SKM-1 (cell line): Measurements from ENCODE around the gene A4GALT.
"Not testable (repeated sequence)": the region's sequence is repeated elsewhere in the genome, so short reads cannot be mapped to it uniquely, and the experiment has no call there.

Experiments
- DNase-seq: peaks from one replicate; lab custom pipeline; 2025; ENCODE audit not compliant: unreplicated experiment; lab: John Stamatoyannopoulos, UW

Gene A4GALT

DNA sequence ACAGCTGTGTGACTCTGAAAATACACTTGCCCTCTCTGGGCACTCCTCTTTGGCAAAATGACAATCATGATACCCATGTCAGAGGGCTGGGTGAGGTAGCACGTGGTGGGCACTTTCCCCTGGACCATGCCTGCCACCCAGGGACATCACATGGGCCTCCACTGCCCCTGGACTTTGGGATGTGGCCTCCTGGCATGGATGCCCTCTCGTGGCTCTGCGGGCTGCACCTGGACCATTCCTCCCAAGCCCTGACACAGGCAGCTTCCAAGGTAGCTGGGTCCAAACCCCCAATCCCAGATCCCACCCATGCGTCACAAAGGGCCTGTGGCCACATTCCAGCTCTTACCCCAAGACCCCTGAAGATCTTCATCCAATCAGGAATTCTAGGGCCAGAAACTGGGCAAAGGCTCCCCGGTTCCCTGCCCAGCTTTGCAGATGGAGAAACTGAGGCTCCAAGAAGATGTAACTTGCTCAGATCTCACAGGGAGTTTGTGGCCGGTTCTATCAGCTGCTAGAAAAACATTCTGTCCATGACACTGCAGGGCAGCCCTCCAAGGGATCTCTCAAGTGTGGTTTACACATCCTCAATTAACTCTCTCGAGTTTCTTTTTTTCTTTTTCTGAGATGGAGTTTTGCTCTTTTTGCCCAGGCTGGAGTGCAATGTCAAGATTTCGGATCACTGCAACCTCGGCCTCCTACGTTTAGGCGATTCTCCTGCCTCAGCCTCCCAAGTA is 36.0 kb downstream of the A4GALT start:
- no peak for DNase-seq

- DNase-seq = no peak
Measured at GRCh38 chr22:42683578-42684283, 36.9 kb downstream of the A4GALT start.

GRCh38 chr22:42682113-42682851 is 38.4 kb downstream of the A4GALT start:
- no peak for DNase-seq

DNA sequence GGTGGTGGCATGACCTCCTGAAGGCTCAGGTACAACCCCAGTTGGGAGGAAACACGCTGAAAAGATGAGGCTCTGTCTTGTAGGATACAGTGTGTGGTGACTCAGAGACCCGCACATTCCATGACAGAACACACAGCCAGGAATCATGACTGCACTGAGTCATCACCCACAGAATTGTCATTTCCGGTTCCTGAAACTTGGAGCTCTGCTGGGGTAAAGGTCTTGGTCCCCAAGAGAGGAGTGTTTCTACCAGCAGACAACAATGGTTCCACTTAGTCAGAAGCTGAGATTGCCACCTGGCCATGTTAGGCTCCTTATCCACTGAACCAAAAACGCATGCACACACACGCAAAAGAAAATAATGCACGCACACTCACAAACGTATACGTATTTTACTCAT is 40.0 kb downstream of the A4GALT start:
- peak; percentile 47 for DNase-seq

- DNase-seq = no peak
Measured at GRCh38 chr22:42679691-42680090, 41.0 kb downstream of the A4GALT start.

DNA sequence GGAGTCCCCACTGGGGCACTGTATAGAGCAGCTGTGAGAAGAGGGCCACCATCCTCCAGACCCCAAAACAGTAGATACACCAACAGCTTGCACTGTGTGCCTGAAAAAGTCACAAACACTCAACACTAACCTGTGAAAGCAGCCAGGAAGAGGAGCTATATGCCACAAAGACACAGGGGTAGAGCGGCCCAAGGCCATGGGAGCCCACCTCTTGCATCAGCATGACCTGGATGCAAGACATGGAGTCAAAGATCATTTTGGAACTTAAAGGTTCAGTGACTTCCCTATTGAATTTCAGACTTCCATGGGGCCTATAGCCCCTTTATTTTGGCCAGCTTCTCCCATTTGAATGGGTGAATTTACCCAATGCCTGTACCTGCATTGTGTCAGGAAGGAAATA is 41.8 kb downstream of the A4GALT start:
- no peak for DNase-seq

GRCh38 chr22:42677936-42678335 is 42.7 kb downstream of the A4GALT start:
- not testable (repeated sequence) for DNase-seq

- no peak for DNase-seq
Measured at GRCh38 chr22:42676059-42676607, 44.5 kb downstream of the A4GALT start.

DNA sequence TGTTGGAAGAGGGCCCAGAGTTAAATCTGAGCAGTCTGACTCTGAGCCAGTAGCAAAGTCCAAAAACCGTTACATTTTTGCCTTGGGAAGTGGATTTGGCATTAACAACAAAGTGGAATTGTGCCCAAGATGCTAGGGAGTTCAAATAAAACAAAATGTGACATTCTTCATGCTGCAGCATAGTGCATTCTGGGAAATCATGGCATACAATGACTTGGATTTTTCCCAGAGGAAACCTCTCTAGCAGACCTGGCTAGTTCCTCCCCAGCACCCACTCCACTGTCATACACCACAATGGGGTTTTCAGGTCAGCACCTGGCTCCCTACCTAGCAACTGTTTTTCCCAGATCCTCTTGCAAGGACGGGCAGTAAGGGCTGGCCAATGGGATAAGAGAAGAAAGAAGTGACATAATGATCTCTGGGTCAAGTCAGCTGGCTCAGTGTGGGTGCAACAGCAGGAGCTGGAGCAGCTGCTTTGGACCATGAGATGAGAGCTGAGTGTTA is 46.7 kb downstream of the A4GALT start:
- DNase-seq = no peak

GRCh38 chr22:42673071-42673470 is 47.6 kb downstream of the A4GALT start:
- DNase-seq = not testable (repeated sequence)

DNA sequence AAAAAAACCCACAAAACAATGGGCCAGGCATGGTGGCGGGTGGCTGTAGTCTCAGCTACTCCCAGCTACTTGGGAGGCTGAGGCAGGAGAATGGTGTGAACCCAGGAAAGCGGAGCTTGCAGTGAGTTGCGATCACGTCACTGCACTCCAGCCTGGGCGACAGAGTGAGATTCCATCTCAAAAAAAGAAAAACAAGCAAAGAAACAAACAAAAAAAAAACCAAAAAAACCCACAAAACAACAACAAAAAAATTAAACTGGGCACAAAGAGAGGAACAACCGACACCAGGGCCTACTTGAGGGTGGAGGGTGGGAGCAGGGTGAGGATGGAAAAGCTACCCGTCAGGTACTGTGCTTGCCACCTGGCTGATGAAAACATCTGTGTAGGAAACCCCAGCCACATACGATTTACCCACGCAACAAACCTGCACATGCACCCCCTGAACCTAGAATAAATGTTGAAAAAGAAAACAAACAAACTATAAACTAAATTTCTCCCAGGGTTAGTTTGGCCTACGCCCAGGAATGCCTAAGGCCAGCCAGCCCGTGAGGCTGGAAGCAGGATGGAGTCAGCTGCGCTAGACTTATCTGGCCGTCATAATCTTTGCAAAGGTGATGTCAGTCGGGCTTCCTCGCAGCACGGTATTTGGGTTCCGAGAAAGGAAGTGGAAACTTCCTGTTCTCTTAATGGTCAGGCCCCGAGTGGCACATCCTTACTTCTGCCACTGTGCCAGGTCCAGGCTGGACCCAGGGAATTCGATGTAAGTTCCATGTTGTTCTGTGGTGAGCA is 49.6 kb downstream of the A4GALT start:
- no peak for DNase-seq

DNA sequence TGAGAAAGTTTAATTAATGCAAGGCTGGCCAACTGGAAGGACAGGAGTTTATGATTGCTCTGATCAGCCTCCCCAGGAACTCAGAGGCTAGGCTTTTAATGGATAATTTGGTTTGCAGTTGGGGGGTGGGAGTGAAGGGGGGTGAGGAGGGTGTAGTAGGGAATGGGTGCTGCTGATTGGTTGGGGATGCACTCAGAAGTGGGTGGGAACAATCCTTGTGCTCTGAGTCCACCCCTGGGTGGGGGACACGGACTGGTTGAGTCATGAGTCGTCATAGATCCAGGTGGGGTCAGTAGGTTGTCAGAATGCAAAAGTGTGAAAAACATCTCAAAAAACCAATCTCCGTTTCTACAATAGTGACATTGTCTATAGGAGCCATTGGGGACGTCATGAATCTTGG is 50.6 kb downstream of the A4GALT start:
- DNase-seq = no peak

DNA sequence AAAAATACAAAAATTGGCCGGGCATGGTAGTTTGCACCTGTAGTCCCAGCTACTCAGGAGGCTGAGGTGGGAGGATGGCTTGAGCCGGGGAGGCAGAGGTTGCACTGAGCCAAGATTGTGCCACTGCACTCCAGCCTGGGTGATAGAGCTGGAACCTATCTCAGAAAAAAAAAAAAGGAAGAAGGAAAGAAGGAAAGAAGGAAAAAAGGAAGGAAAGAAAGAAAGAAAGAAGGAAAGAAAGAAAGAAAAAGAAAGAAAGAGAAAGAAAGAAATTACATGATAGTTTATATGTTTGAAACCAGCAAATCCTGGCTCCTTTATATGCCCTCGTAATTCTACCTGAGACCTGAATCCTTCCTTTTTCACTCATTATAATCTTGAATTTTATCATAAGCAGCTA is 54.3 kb downstream of the A4GALT start:
- DNase-seq = not testable (repeated sequence)

GRCh38 chr22:42664976-42665831 is 55.5 kb downstream of the A4GALT start:
- DNase-seq = no peak

DNA sequence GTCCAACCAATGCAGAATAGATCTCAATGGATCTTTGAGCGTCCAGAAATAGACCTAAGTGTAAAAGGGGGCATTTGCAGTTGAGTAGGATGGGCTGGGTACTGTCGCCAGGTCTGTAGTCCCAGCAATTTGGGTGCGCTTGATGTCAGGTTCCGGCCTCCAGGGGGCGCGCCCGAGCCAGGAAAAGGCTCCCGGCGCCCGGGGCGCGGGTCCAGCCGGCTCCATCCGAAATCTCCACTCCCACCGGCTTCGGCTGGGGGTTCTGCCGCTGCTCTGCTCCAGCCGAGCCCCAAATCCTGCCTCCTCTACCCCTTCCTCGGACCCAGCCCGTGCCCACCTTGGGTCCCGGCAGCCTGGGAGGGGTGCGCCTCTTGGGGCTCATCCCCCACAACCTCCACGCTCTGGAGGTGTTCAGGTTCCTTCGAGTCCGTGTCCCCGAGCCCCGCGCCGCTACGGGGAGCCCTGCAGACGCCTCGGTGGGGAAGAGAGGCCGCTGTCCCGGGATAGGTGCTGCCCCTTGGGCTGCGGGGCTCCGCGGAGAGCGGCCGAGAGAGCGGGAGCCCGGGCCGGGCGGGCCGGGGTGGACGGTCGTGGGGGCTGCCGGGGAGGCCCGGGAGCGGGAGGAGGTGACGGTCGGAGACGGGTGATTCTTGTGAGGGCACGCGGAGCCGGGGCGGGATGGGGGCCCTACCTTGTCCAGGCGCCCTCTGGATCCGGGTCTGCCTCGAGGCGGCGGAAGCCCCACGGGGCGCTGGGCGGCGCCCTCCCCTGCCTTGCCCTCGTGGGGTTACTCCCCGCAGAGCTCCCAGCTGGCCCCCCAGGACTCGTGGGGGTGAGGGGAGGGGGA is 58.5 kb downstream of the A4GALT start:
- peak; percentile 58 for DNase-seq

DNA sequence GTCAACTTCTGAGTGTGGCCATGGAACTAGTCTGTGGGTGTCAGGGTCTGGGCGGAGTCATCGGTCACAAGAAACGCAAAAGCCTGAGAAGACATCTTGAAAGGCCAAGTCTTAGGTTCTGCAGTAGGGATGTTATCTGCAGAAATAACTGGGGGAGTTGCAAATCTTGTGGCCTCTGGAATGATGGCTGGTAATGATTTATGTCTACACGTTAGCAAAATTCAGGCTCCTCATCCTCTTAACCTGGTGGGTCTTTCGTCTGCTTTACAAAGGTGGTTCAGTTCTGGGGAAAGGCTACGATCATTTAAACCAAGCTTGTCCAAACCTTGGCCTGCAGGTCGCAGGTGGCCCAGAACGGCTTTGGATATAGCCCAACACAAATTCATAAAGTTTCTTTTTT is 64.1 kb downstream of the A4GALT start:
- DNase-seq = no peak

GRCh38 chr22:42655693-42656092 is 65.0 kb downstream of the A4GALT start:
- DNase-seq = no peak

GRCh38 chr22:42654436-42655073 is 66.1 kb downstream of the A4GALT start:
- DNase-seq = no peak
